Cardiac fibroblast (primary cell): ENCODE measurements around the gene GNLY.

ENCODE experiments used
- DNase-seq, 2 donors: peaks; one replicate each; pipeline versions ENCODE4 v3.0.0 to v3.0.0-alpha.2; 2010; ENCODE audit warnings: low read depth in 2 of 2
- H3K4me3 ChIP-seq, 2 donors: replicated peaks in 1 of 2; 1 replicate in 1 of 2; 2 replicates in 1 of 2; pipeline ENCODE4 v1.5.1; 2011; ENCODE audit warnings: low read depth in 2 of 2, low read length in 2 of 2, mild to moderate bottlenecking in 2 of 2, moderate library complexity in 1 of 2
- CTCF ChIP-seq: IDR thresholded peaks from one replicate; pipeline ENCODE4 v1.5.1; 2011; ENCODE audit warnings: low read depth, mild to moderate bottlenecking, low read length, inconsistent platforms

The GNLY gene

DNA sequence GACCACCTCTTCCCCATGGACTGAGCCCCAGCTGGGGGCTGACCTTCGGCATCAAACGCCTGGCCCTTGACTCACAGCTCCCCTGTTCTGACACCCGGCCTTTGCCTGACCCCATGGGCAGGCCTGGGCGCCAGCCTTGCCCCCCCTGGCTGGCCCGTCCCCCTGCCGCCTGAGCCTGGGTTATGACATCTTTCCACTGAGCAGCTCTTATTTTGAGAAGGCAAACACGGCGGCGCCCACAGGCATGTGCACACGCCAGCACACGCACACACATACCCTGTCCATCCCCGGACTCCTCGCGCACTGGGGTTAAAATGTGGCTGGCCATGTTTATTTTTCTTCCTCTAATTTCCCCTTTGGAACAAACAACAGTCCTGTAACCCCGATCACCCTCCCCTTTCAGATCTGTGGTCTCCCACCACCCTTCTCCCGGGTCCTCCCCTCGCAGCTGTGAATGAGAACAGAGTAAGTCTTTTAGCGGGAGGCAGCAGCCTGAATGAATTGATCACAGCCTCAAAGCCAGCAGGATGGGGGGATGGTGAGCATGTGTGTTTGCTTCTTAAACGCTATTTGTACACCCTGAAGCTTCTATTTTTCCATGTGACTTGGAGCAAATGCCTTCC, 47.8 kb downstream of the GNLY start:
- peak; percentile 86 to 95 for DNase-seq
- no peak overlapping the region for H3K4me3 ChIP-seq
- TF ChIP-seq CTCF, result no peak

DNA sequence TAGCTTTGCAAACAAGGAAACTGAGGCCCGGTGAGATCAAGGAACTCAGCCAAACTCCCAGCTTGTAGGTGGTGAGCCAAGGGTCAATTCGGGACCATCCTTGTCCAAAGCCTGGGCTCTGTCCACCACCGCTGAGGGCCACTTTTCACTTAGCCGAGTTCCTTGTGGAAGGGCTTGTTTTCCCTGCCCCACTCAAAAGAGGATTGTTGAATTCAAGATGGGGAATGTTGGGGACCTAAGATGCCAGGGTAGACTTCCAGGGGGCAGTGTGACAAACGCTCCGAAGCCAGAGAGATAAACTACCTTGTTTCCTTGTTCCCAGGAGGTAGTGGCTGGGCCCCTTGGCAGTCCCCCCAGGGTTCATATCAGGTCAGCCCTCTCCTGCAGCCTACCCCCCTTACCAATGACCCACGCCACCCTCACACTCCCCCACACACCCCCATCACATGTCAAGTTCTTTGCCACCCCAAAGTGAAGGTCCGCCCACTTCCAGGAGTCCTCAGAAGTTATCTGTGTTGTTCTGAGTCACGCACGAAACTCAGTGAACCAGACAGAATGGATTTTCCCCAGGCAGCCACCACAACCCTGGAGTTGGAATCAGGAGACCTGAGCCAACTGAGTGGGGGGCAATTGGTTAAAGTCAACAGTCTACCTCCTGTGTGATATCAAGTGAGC, 49.3 kb downstream of the GNLY start:
- DNase-seq, result peak; percentile 78 to 82
- H3K4me3 ChIP-seq, result no peak overlapping the region
- no peak for TF ChIP-seq CTCF

- TF ChIP-seq CTCF, result no peak
- H3K4me3 ChIP-seq, result no peak overlapping the region
- no peak for DNase-seq
Observed at GRCh38 chr2:85744055-85744454, 49.9 kb downstream of the GNLY start.

GRCh38 chr2:85744741-85745601, 50.8 kb downstream of the GNLY start:
- peak overlapping the region in 1 of 2 donors; percentile 13 for H3K4me3 ChIP-seq
- peak; percentile 92 to 94 for DNase-seq
- TF ChIP-seq CTCF, result no peak

DNA sequence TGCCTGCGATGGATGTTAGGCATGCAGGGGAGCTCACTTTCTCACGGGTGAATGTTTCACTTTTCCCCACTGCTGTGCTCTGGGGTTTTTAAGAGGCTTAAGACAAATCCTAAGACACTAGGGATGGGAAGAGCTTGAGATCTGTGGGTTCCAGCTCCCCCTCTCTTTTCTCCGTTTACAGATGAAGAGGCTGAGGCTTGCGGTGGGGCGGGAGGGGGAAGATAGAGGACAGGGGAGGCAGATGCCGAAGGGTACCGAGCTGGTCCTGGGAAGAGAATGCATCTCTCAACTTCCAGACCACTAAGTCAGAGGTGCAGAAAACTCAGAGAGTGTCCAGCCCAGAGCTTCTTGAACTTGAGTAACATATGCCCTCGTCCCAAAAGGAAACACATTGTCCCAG, 51.5 kb downstream of the GNLY start:
- DNase-seq, result no peak
- peak overlapping the region in 1 of 2 donors; percentile 13 for H3K4me3 ChIP-seq
- TF ChIP-seq CTCF, result no peak

DNA sequence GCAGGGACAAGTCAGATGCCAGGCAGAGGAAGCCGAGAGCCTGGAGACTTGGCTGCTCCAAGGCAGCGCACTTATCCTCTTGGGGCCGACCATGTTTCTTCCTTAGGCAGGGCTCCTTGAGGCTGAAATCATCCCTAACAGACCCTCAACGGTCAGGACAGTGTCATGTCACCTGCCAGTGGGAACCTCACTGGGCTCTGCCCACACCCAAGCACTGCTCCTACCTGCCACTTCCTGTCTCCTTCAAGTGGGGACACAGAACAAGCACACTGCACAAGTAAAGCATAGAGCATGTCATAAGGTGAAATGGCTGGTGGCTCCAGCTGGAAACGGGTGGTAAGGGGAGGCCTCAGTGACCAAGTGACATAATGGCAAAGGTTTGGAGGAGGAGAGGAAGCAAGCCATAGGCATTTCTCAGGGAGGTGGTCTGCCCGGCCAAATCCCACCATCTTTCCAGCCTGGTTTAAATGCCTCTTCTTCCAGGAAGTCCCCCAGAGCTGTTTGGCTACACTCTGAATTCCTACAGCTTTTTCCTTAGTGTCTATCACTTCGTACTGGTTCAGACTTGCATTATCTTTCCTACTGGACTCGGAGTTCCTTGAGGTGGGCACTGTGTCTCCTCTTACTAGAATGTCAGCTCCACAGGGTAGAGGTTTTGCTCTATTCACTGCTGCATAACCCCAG, 52.3 kb downstream of the GNLY start:
- TF ChIP-seq CTCF, result no peak
- DNase-seq, result no peak
- no peak overlapping the region for H3K4me3 ChIP-seq
